ENCODE results near the gene CACNA1S. TPM values are rescaled to one million over a fixed set of nuclear protein-coding genes. Genes with fewer than 3 reads are reported as not detected.
A peak's percentile ranks its signal among the peaks of the same experiment; 100 is the strongest.

Gene CACNA1S
- polyA plus RNA-seq, 1 experiment, result not detected

- TF ChIP-seq CTCF (IDR thresholded peaks at IDR 0.05; ENCODE audit: low read depth, low read length), result no peak
Observed at GRCh38 chr1:201023920-201024624, 88.2 kb downstream of the CACNA1S start.

GRCh38 chr1:201023517-201023902 lies 88.7 kb downstream of the CACNA1S start, which contains the start of gene KIF21B:
Gene KIF21B (minus strand): TSS chr1:201023714. CDS start chr1:201023383, 331 bp downstream.
- Histone ChIP-seq H3K27ac (ENCODE audit: low read depth, low read length) (no peak within 1 kb of the TSS), H3K4me3 (ENCODE audit: low read depth, low read length) (peak within 1 kb of the TSS; percentile 61), H3K9me3 (ENCODE audit: control insufficient read depth, insufficient read depth, low read length) (no peaks in the 10 kb centered on the region), H3K27me3 (ENCODE audit: control insufficient read depth, insufficient read depth, low read length) (peaks cover 6% of the 10 kb centered on the region)
- no peak for DNase-seq (ENCODE audit: low read depth, low spot score)
- ChIA-PET CTCF (no interaction called here), POLR2A (no interaction called here)
- TF ChIP-seq CTCF (IDR thresholded peaks at IDR 0.05; ENCODE audit: low read depth, low read length), result no peak

More at GRCh38 chr1:201023920-201024624, 88.2 kb downstream of the CACNA1S start:
- Histone ChIP-seq H3K27ac (ENCODE audit: low read depth, low read length) (no peak overlapping the region), H3K4me3 (ENCODE audit: low read depth, low read length) (no peak overlapping the region), H3K27me3 (ENCODE audit: control insufficient read depth, insufficient read depth, low read length) (peaks cover 6% of the 10 kb centered on the region), H3K9me3 (ENCODE audit: control insufficient read depth, insufficient read depth, low read length) (no peaks in the 10 kb centered on the region)
- DNase-seq (ENCODE audit: low read depth, low spot score), result no peak
- ChIA-PET POLR2A (no interaction called here), CTCF (interaction anchor here (0.9 to 2.9 kb wide), 2 partner anchors 13 to 18 kb away, joined by 3 to 11 read pairs; no protein-coding TSS in a partner anchor)

- POLR2A ChIA-PET, result no interaction called here
- Histone ChIP-seq H3K4me3 (ENCODE audit: low read depth, low read length) (peak overlapping the region; percentile 61), H3K9me3 (ENCODE audit: control insufficient read depth, insufficient read depth, low read length) (no peaks in the 10 kb centered on the region), H3K27me3 (ENCODE audit: control insufficient read depth, insufficient read depth, low read length) (peaks cover 6% of the 10 kb centered on the region), H3K27ac (ENCODE audit: low read depth, low read length) (no peak overlapping the region)
- CTCF ChIA-PET, result no interaction called here
- no peak for DNase-seq (ENCODE audit: low read depth, low spot score)
- TF ChIP-seq CTCF (IDR thresholded peaks at IDR 0.05; ENCODE audit: low read depth, low read length), result 0 out of 2 replicates have a peak, but pooled peaks have one; percentile 7
Observed at GRCh38 chr1:201022820-201023516, 89.3 kb downstream of the CACNA1S start.

GRCh38 chr1:201022493-201022819 lies 89.8 kb downstream of the CACNA1S start:
- Histone ChIP-seq H3K27ac (ENCODE audit: low read depth, low read length) (no peak overlapping the region), H3K9me3 (ENCODE audit: control insufficient read depth, insufficient read depth, low read length) (no peaks in the 10 kb centered on the region), H3K4me3 (ENCODE audit: low read depth, low read length) (peak overlapping the region; percentile 61), H3K27me3 (ENCODE audit: control insufficient read depth, insufficient read depth, low read length) (peaks cover 9% of the 10 kb centered on the region)
- ChIA-PET POLR2A (interaction anchor here (0.6 kb wide), 1 partner anchor 16 kb away, joined by 3 read pairs; no protein-coding TSS in a partner anchor), CTCF (interaction anchor here (0.6 to 0.7 kb wide), 2 partner anchors 125 to 268 kb away, joined by 3 to 4 read pairs; no protein-coding TSS in a partner anchor)
- no peak for DNase-seq (ENCODE audit: low read depth, low spot score)
- TF ChIP-seq CTCF (IDR thresholded peaks at IDR 0.05; ENCODE audit: low read depth, low read length), result no peak

All from AG04450 (cell line).